Measurements from ENCODE around the gene PPFIBP2.

The PPFIBP2 gene

DNA sequence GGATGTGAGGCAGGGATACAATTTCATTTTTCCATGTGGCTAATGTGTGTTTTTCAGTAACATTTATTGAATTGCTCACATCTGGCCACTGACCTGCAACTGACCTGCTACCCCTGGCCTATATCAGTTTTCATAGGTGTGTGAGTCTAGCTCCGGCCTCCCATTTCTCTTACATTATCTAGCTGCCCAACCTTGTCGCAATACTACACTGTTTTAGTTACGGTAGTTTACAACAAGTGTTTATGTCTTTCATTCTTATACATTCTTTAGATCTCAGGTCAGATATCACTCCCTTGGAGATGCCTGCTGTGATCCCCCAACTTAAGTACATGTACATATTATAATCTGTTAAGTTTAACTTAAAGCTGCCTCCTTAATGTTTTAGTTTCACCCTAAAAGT, 161.8 kb downstream of the PPFIBP2 start:
- Histone ChIP-seq H3K9me3 (ENCODE audit: control insufficient read depth, insufficient read depth, low read depth, low read length) (no peaks in the 10 kb centered on the region), H3K36me3 (ENCODE audit: control insufficient read depth in 2 of 2, insufficient read depth in 1 of 2, low read length in 2 of 2) (no peaks in the 10 kb centered on the region), H3K4me1 (ENCODE audit: control insufficient read depth, insufficient read depth, low read length) (no peaks in the 10 kb centered on the region), H3K4me3 (ENCODE audit: low read depth, low read length) (no peak overlapping the region), H3K27ac (ENCODE audit: extremely low read depth, low read depth, low read length) (no peak overlapping the region)
- POLR2A ChIA-PET = no interaction called here
- CTCF ChIA-PET = interaction anchor here (1.4 kb wide), 2 partner anchors 10 to 16 kb away, joined by 4 to 8 read pairs; no protein-coding TSS in a partner anchor
- TF ChIP-seq ZNF529 (tag by site-specific recombination; IDR thresholded peaks at IDR 0.05; ENCODE audit: insufficient replicate concordance) (no peak), ZFP37 (tag by site-specific recombination; IDR thresholded peaks at IDR 0.05) (no peak), HOXC10 (CRISPR knock-in tag; IDR thresholded peaks at IDR 0.05) (no peak), ZNF175 (tag by site-specific recombination; IDR thresholded peaks at IDR 0.05) (no peak), ZNF510 (tag by site-specific recombination; IDR thresholded peaks at IDR 0.05; ENCODE audit: insufficient replicate concordance) (no peak), ZNF621 (tag by site-specific recombination; IDR thresholded peaks at IDR 0.05) (no peak), GLIS1 (tag by site-specific recombination; IDR thresholded peaks at IDR 0.05) (no peak), ZNF280D (tag by site-specific recombination; IDR thresholded peaks at IDR 0.05) (no peak), BCL11A (tag by site-specific recombination; IDR thresholded peaks at IDR 0.05; ENCODE audit: low read depth) (no peak), ZBTB7A (tag by site-specific recombination; IDR thresholded peaks at IDR 0.05; ENCODE audit: low read depth) (no peak)
- TF ChIP-seq, protein P1, sequence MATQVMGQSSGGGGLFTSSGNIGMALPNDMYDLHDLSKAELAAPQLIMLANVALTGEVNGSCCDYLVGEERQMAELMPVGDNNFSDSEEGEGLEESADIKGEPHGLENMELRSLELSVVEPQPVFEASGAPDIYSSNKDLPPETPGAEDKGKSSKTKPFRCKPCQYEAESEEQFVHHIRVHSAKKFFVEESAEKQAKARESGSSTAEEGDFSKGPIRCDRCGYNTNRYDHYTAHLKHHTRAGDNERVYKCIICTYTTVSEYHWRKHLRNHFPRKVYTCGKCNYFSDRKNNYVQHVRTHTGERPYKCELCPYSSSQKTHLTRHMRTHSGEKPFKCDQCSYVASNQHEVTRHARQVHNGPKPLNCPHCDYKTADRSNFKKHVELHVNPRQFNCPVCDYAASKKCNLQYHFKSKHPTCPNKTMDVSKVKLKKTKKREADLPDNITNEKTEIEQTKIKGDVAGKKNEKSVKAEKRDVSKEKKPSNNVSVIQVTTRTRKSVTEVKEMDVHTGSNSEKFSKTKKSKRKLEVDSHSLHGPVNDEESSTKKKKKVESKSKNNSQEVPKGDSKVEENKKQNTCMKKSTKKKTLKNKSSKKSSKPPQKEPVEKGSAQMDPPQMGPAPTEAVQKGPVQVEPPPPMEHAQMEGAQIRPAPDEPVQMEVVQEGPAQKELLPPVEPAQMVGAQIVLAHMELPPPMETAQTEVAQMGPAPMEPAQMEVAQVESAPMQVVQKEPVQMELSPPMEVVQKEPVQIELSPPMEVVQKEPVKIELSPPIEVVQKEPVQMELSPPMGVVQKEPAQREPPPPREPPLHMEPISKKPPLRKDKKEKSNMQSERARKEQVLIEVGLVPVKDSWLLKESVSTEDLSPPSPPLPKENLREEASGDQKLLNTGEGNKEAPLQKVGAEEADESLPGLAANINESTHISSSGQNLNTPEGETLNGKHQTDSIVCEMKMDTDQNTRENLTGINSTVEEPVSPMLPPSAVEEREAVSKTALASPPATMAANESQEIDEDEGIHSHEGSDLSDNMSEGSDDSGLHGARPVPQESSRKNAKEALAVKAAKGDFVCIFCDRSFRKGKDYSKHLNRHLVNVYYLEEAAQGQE (tag by site-specific recombination; IDR thresholded peaks at IDR 0.05) = no peak
- TF ChIP-seq, protein P2, sequence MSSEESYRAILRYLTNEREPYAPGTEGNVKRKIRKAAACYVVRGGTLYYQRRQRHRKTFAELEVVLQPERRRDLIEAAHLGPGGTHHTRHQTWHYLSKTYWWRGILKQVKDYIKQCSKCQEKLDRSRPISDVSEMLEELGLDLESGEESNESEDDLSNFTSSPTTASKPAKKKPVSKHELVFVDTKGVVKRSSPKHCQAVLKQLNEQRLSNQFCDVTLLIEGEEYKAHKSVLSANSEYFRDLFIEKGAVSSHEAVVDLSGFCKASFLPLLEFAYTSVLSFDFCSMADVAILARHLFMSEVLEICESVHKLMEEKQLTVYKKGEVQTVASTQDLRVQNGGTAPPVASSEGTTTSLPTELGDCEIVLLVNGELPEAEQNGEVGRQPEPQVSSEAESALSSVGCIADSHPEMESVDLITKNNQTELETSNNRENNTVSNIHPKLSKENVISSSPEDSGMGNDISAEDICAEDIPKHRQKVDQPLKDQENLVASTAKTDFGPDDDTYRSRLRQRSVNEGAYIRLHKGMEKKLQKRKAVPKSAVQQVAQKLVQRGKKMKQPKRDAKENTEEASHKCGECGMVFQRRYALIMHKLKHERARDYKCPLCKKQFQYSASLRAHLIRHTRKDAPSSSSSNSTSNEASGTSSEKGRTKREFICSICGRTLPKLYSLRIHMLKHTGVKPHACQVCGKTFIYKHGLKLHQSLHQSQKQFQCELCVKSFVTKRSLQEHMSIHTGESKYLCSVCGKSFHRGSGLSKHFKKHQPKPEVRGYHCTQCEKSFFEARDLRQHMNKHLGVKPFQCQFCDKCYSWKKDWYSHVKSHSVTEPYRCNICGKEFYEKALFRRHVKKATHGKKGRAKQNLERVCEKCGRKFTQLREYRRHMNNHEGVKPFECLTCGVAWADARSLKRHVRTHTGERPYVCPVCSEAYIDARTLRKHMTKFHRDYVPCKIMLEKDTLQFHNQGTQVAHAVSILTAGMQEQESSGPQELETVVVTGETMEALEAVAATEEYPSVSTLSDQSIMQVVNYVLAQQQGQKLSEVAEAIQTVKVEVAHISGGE (tag by site-specific recombination; conservative IDR thresholded peaks at IDR 0.05; ENCODE audit: low read depth) = no peak
- TF ChIP-seq, protein P3, sequence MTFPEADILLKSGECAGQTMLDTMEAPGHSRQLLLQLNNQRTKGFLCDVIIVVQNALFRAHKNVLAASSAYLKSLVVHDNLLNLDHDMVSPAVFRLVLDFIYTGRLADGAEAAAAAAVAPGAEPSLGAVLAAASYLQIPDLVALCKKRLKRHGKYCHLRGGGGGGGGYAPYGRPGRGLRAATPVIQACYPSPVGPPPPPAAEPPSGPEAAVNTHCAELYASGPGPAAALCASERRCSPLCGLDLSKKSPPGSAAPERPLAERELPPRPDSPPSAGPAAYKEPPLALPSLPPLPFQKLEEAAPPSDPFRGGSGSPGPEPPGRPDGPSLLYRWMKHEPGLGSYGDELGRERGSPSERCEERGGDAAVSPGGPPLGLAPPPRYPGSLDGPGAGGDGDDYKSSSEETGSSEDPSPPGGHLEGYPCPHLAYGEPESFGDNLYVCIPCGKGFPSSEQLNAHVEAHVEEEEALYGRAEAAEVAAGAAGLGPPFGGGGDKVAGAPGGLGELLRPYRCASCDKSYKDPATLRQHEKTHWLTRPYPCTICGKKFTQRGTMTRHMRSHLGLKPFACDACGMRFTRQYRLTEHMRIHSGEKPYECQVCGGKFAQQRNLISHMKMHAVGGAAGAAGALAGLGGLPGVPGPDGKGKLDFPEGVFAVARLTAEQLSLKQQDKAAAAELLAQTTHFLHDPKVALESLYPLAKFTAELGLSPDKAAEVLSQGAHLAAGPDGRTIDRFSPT (tag by site-specific recombination; IDR thresholded peaks at IDR 0.05) = no peak

All from HEK293 (cell line).